ENCODE results near the gene SPDYE1.

- TF ChIP-seq CTCF (conservative IDR thresholded peaks at IDR 0.05; ENCODE audit: low read depth, low read length) (no peak), EZH2 (IDR thresholded peaks at IDR 0.05; ENCODE audit: borderline replicate concordance, low read depth, low read length, poor library complexity, severe bottlenecking) (no peak)
Observed at GRCh38 chr7:44058759-44059218, 61.1 kb downstream of the SPDYE1 start.

Measured in A673 (cell line).